Upper lobe of right lung (tissue), 1 donor: ENCODE data around the gene DNAJB6. TPM values are rescaled to one million over a fixed set of nuclear protein-coding genes. Genes with fewer than 3 reads are reported as not detected.

Experiments used
- ATAC-seq: fragments of 200-7000 bp; cut with Tn5 transposase; one replicate; pipeline ENCODE4 v1.9.1; 2020; ENCODE audit warnings: mild to moderate bottlenecking, moderate library complexity
- DNase-seq: peaks from one replicate; pipeline ENCODE4 v3.0.0-alpha.2; 2020
- H3K27ac ChIP-seq: fragments of 200-600 bp; one replicate; pipeline ENCODE4 v1.8.0; 2022
- H3K27me3 ChIP-seq: fragments of 200-600 bp; one replicate; pipeline ENCODE4 v1.8.0; 2022; ENCODE audit warnings: mild to moderate bottlenecking
- H3K36me3 ChIP-seq: fragments of 200-600 bp; one replicate; pipeline ENCODE4 v1.8.0; 2022
- H3K4me1 ChIP-seq: fragments of 200-600 bp; one replicate; pipeline ENCODE4 v1.8.0; 2022
- H3K4me3 ChIP-seq: fragments of 200-600 bp; one replicate; pipeline ENCODE4 v1.8.0; 2022; ENCODE audit warnings: mild to moderate bottlenecking
- H3K9me3 ChIP-seq: fragments of 200-600 bp; one replicate; pipeline ENCODE4 v1.8.0; 2022
- intact Hi-C: fragments of 100-400 bp; cut with DNase I; formaldehyde crosslinking; loops from one replicate; pipeline ENCODE4 v1.11.0; 2022
- total RNA-seq: library from RNA; stranded (reverse); fragmentation: NEBNext Ultra II Directional; extraction: Animal tissue kit (Norgen Biotek cat#: 25700); gene quantifications from one replicate; pipeline ENCODE4 v1.2.1, GENCODE V29; 2021
- TF ChIP-seq, protein P1 (sequence below): fragments of 200-600 bp; IDR thresholded peaks from one replicate; pipeline ENCODE4 v1.8.0; 2022; ENCODE audit warnings: antibody characterized with exemption
- donor health status: DM: no; HTN: yes; CAD: no; lungs with severe emphysema.

The DNAJB6 gene
- total RNA-seq, 1 donor from 2014 or later: 95.8 TPM

DNA sequence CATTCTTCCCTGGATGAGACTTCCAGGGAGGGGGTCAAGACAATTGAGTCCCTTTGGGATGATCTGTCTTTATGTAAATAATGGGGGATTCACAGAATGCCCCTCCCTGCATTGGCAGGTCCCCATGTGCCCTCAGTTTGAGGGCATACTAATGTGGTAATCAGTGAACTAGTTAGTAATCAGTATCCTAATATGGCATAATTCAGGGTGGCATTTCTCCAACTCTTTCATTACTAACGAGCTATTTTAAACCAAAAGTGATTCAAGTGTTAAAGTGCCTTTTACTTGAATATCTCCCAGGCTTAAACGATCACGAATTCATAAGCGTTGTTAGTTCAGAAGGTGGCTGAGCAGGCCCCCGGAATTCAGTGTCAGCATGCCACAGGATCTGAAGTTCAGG lies 1.6 kb upstream of the DNAJB6 start:
- intact Hi-C loops: no loop called here
- DNase-seq (no peak), ATAC-seq (no peak)
- Histone ChIP-seq H3K27me3 (no peaks in the 10 kb centered on the region), H3K9me3 (no peaks in the 10 kb centered on the region), H3K27ac (no peak overlapping the region), H3K4me1 (peaks cover 21% of the 10 kb centered on the region), H3K4me3 (no peak overlapping the region), H3K36me3 (no peaks in the 10 kb centered on the region)
- TF ChIP-seq, protein P1, sequence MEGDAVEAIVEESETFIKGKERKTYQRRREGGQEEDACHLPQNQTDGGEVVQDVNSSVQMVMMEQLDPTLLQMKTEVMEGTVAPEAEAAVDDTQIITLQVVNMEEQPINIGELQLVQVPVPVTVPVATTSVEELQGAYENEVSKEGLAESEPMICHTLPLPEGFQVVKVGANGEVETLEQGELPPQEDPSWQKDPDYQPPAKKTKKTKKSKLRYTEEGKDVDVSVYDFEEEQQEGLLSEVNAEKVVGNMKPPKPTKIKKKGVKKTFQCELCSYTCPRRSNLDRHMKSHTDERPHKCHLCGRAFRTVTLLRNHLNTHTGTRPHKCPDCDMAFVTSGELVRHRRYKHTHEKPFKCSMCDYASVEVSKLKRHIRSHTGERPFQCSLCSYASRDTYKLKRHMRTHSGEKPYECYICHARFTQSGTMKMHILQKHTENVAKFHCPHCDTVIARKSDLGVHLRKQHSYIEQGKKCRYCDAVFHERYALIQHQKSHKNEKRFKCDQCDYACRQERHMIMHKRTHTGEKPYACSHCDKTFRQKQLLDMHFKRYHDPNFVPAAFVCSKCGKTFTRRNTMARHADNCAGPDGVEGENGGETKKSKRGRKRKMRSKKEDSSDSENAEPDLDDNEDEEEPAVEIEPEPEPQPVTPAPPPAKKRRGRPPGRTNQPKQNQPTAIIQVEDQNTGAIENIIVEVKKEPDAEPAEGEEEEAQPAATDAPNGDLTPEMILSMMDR: no peak

DNA sequence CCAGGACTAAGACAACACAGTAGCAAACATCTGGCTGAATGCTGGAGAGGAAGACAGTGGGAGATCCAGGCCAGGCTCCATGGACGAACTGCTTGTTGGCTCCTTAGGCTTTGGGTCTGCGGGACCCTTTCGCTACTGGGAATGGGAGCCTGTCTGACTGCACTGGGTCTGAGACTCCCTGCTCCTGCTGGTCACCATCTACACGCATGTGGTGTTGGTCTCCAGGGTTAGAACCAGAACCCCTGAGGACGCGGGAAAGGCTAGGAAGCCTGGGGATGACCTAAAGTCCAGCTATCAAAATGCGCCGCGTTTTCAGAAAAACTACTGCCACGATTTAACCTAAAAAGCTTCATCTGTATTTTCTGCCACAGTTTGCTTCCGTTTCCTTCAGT lies 817 bp upstream of the DNAJB6 start:
- no peak for DNase-seq
- Histone ChIP-seq H3K36me3 (no peaks in the 10 kb centered on the region), H3K4me1 (peaks cover 29% of the 10 kb centered on the region), H3K27ac (peak overlapping the region; percentile 94), H3K9me3 (no peaks in the 10 kb centered on the region), H3K27me3 (no peaks in the 10 kb centered on the region), H3K4me3 (peak overlapping the region; percentile 64)
- intact Hi-C loops: no loop called here
- TF ChIP-seq, protein P1: no peak
- no peak for ATAC-seq

DNA sequence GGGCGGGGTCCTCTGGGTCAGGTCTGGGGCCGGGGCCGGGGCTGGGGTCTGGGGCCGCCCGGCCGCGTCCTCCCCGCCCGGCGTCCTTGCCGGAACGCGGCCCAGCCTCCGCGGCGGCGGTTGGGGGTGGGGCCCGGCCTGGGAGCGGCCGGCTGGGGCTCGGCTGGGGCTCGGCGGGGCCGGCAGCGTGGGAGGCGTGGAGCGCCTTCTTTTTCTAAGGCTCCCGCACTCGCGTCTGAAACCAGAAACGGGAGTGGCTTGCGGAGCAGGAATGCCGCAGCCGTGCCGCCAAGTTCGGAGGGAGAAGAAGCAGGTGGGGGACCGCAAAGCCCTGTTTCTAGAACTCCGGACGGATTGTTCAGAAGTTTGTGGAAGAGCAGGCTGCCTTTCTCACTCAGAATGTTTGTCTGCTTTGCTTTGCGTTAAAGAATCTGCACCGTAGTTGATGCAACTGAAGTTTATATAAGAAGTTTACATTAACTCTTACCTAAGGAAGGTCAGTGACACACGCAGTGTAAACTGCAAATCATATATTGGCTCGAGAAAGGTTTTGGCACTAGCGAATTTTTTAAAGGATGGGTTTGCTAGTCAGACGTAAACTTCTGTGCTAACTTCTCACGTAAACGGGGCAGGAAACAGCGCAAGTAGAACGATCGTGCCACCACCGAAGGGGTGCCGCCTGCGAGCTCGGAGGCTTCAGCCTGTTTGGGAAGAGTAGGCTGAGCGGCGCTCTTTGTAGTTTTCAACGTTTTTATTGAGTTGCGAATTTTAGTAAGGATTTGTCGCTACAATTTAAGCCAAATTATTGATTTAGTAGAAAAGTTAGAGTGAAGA lies 729 bp downstream of the DNAJB6 start:
- peak; percentile 89 for DNase-seq
- TF ChIP-seq, protein P1: no peak
- H3K27ac ChIP-seq: peak overlapping the region; percentile 94
- H3K36me3 ChIP-seq: no peaks in the 10 kb centered on the region
- H3K9me3 ChIP-seq: no peaks in the 10 kb centered on the region
- peak overlapping the region; percentile 64 for H3K4me3 ChIP-seq
- H3K27me3 ChIP-seq: no peaks in the 10 kb centered on the region
- intact Hi-C loops: no loop called here
- ATAC-seq: peak; percentile 86
- peaks cover 36% of the 10 kb centered on the region for H3K4me1 ChIP-seq

DNA sequence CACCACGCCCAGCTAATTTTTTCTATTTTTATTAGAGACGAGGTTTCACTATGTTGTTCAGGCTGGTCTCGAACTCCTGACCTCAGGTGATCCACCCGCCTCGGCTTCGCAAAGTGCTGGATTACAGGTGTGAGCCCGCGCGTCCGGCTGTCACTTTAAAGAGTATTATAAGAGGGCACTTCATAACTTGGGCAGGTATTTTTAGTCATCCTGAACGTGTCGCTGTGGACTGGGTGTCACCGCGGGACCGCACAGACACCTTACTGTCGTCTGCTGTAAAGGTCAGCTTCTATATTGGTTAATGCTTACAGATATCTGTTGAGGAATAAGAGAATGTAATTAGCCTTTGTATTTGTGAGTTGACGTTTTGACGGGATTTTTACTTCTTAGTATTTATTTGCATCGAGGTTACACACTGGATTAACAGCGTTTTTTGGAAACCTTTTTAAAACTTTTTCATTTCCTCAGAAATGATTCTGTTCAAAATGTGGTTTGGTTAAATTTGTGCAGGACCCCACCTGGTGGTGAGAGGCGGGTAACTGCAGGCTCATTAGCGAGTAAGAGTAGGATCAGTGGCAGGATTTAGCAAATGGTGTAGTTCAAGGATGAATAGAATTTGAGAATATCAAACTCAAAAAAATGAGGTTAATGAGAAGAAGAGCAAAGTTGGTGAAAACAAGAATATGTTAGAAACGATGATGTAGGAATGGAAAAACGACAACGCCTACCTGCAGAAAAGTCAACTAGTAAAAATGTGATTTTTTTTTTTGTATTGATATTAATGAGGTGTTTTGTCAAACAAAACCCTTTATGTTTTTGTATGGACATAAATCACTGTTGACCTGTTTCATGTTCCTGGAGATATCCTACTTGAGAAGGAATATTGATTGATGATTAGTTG lies 3.2 kb downstream of the DNAJB6 start:
- H3K36me3 ChIP-seq: no peaks in the 10 kb centered on the region
- DNase-seq: no peak
- H3K4me3 ChIP-seq: peak overlapping the region; percentile 1
- TF ChIP-seq, protein P1: peak; percentile 91
- no peaks in the 10 kb centered on the region for H3K9me3 ChIP-seq
- intact Hi-C loops: no loop called here
- peaks cover 45% of the 10 kb centered on the region for H3K4me1 ChIP-seq
- H3K27ac ChIP-seq: no peak overlapping the region
- ATAC-seq: peak; percentile 40
- H3K27me3 ChIP-seq: no peaks in the 10 kb centered on the region

DNA sequence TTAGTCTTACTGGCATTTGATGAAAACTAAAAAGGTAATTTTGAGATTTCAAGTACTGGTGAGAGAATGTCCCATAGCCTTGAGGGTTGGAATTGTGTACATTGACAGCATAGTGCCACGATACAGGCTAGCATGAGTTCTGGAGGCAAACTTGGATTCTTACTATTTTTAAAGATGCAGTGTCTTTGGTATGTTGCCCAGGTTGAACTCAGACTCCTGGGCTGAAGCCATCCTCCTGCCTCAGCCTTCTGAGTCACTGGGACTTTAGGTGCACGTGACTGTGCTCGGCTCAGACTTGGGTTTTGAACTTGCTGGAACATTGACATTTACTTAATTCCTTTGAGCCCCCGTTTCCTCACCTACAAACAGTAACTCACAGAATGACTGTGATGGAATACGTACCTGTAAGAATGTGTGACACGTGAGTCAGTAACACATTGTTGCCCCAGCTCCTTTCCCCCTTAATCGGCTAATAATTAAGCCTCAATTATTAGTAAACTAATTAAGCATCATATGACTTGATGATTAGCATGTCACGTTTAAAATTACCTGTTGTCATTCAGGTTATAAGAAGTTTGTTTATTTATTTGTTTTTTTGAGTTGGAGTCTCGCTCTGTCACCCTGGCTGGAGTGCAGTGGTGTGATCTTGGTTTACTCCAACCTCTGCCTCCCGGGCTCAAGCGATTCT lies 10.6 kb downstream of the DNAJB6 start:
- H3K27me3 ChIP-seq: no peaks in the 10 kb centered on the region
- TF ChIP-seq, protein P1: no peak
- no peak for ATAC-seq
- H3K4me1 ChIP-seq: peaks cover 55% of the 10 kb centered on the region
- no peak for DNase-seq
- no peaks in the 10 kb centered on the region for H3K9me3 ChIP-seq
- intact Hi-C loops: no loop called here
- no peaks in the 10 kb centered on the region for H3K36me3 ChIP-seq
- H3K27ac ChIP-seq: no peak overlapping the region
- no peak overlapping the region for H3K4me3 ChIP-seq
